HEK293 (cell line): Measurements from ENCODE around the gene MLLT3.

ENCODE experiments used
- KLF1 ChIP-seq: fragments of 450-650 bp; formaldehyde crosslinking; IDR thresholded peaks from 2 replicates; pipeline ENCODE4 v1.5.1; 2016; ENCODE audit warnings: missing biosample characterization, missing genetic modification characterization
- KLF16 ChIP-seq: fragments of 450-650 bp; formaldehyde crosslinking; IDR thresholded peaks from 2 replicates; pipeline ENCODE4 v1.5.1; 2017; ENCODE audit warnings: missing biosample characterization, missing genetic modification characterization
- MYNN ChIP-seq: fragments of 450-650 bp; formaldehyde crosslinking; IDR thresholded peaks from 2 replicates; pipeline ENCODE4 v1.5.1; 2016; ENCODE audit warnings: missing biosample characterization, missing genetic modification characterization, borderline replicate concordance
- TCF7L2 ChIP-seq: IDR thresholded peaks from 2 replicates; pipeline ENCODE4 v1.6.1; 2011; ENCODE audit warnings: low read depth, mild to moderate bottlenecking, inconsistent platforms, low read length, moderate library complexity, borderline replicate concordance
- ZFP3 ChIP-seq: fragments of 450-650 bp; formaldehyde crosslinking; IDR thresholded peaks from 2 replicates; pipeline ENCODE4 v1.5.1; 2016; ENCODE audit warnings: low read depth, missing biosample characterization, missing genetic modification characterization
- ZNF391 ChIP-seq: fragments of 450-650 bp; formaldehyde crosslinking; IDR thresholded peaks from 2 replicates; pipeline ENCODE4 v1.5.1; 2016; ENCODE audit warnings: low read depth, missing biosample characterization, missing genetic modification characterization, borderline replicate concordance
- ZNF544 ChIP-seq: fragments of 450-650 bp; formaldehyde crosslinking; IDR thresholded peaks from 2 replicates; pipeline ENCODE4 v1.5.0; 2017; ENCODE audit warnings: missing biosample characterization, missing genetic modification characterization
- ZNF776 ChIP-seq: fragments of 450-650 bp; formaldehyde crosslinking; IDR thresholded peaks from 2 replicates; pipeline ENCODE4 v1.5.0; 2017; ENCODE audit warnings: missing biosample characterization, missing genetic modification characterization, borderline replicate concordance
- ZNF777 ChIP-seq: fragments of 450-650 bp; formaldehyde crosslinking; IDR thresholded peaks from 2 replicates; pipeline ENCODE4 v1.5.1; 2017; ENCODE audit warnings: missing biosample characterization, missing genetic modification characterization, borderline replicate concordance
- TF ChIP-seq, protein P1 (sequence below): fragments of 450-650 bp; formaldehyde crosslinking; IDR thresholded peaks from 2 replicates; pipeline ENCODE4 v1.5.1; 2016; ENCODE audit warnings: missing biosample characterization, missing genetic modification characterization
- TF ChIP-seq, protein P2 (sequence below): fragments of 450-650 bp; formaldehyde crosslinking; IDR thresholded peaks from 2 replicates; pipeline ENCODE4 v1.5.1; 2016; ENCODE audit warnings: missing biosample characterization, missing genetic modification characterization

DNA sequence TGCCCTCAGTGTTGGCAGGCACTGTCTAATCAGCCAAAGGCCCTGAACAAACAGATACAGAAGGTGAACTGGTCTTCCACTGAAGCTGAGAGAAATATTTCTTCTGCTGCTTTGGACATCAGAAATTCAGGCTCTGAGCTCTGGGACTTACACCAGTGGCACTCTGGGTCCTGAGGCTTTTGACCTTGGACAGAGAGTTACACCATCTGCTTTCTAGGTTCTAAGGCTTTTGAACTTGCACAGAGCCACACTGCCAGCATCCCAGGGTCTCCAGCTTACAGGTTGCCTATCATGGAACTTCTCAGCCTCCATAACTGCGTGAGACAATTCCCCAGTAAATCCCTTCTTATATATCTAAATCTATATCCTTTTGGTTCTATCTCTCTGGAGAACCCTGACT is 326.7 kb downstream of the MLLT3 start:
- TF ChIP-seq, protein P1, sequence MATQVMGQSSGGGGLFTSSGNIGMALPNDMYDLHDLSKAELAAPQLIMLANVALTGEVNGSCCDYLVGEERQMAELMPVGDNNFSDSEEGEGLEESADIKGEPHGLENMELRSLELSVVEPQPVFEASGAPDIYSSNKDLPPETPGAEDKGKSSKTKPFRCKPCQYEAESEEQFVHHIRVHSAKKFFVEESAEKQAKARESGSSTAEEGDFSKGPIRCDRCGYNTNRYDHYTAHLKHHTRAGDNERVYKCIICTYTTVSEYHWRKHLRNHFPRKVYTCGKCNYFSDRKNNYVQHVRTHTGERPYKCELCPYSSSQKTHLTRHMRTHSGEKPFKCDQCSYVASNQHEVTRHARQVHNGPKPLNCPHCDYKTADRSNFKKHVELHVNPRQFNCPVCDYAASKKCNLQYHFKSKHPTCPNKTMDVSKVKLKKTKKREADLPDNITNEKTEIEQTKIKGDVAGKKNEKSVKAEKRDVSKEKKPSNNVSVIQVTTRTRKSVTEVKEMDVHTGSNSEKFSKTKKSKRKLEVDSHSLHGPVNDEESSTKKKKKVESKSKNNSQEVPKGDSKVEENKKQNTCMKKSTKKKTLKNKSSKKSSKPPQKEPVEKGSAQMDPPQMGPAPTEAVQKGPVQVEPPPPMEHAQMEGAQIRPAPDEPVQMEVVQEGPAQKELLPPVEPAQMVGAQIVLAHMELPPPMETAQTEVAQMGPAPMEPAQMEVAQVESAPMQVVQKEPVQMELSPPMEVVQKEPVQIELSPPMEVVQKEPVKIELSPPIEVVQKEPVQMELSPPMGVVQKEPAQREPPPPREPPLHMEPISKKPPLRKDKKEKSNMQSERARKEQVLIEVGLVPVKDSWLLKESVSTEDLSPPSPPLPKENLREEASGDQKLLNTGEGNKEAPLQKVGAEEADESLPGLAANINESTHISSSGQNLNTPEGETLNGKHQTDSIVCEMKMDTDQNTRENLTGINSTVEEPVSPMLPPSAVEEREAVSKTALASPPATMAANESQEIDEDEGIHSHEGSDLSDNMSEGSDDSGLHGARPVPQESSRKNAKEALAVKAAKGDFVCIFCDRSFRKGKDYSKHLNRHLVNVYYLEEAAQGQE (tag by site-specific recombination), result no peak
- TF ChIP-seq, protein P2, sequence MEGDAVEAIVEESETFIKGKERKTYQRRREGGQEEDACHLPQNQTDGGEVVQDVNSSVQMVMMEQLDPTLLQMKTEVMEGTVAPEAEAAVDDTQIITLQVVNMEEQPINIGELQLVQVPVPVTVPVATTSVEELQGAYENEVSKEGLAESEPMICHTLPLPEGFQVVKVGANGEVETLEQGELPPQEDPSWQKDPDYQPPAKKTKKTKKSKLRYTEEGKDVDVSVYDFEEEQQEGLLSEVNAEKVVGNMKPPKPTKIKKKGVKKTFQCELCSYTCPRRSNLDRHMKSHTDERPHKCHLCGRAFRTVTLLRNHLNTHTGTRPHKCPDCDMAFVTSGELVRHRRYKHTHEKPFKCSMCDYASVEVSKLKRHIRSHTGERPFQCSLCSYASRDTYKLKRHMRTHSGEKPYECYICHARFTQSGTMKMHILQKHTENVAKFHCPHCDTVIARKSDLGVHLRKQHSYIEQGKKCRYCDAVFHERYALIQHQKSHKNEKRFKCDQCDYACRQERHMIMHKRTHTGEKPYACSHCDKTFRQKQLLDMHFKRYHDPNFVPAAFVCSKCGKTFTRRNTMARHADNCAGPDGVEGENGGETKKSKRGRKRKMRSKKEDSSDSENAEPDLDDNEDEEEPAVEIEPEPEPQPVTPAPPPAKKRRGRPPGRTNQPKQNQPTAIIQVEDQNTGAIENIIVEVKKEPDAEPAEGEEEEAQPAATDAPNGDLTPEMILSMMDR, result no peak
- TF ChIP-seq TCF7L2, result no peak
- TF ChIP-seq ZNF776 (tag by site-specific recombination), result no peak
- TF ChIP-seq ZFP3, result no peak
- TF ChIP-seq ZNF391 (tag by site-specific recombination), result no peak
- no peak for TF ChIP-seq KLF16 (tag by site-specific recombination)
- TF ChIP-seq ZNF544 (tag by site-specific recombination), result no peak
- no peak for TF ChIP-seq ZNF777
- no peak for TF ChIP-seq KLF1 (tag by site-specific recombination)
- TF ChIP-seq MYNN (tag by site-specific recombination), result no peak
